Activated B cell treated with CpG ODN at 0.5 μM for 24 hours (primary cell): ENCODE data around the gene AOC3. TPM values are rescaled to one million over a fixed set of nuclear protein-coding genes. Genes with fewer than 3 reads are reported as not detected.
"Not testable (repeated sequence)": the region's sequence is repeated elsewhere in the genome, so short reads cannot be mapped to it uniquely, and the experiment has no call there.

Experiments used
- ATAC-seq: fragments of 200-7000 bp; cut with Tn5 transposase; one replicate; pipeline ENCODE4 v1.10.0; 2021; ENCODE audit warnings: low read depth, mild to moderate bottlenecking, moderate library complexity
- CTCF ChIA-PET: fragments of 350-600 bp; sonication (Branson Sonifier 250); formaldehyde crosslinking; loops from one replicate; lab custom pipeline; 2021; ENCODE audit warnings: antibody characterized with exemption; lab: Charles Lee
- POLR2A ChIA-PET: fragments of 350-600 bp; sonication (Branson Sonifier 250); formaldehyde crosslinking; loops from one replicate; lab custom pipeline; 2021; ENCODE audit warnings: antibody characterized with exemption; lab: Charles Lee
- DNase-seq: peaks from one replicate; pipeline ENCODE4 v3.0.0; 2022
- H3K27ac Mint-ChIP-seq: one replicate; pipeline ENCODE4 v1.8.0; 2020; ENCODE audit warnings: mixed read lengths
- H3K27me3 Mint-ChIP-seq: one replicate; pipeline ENCODE4 v1.8.0; 2021; ENCODE audit warnings: mixed read lengths
- H3K36me3 Mint-ChIP-seq: one replicate; pipeline ENCODE4 v1.8.0; 2021; ENCODE audit warnings: low read depth, mixed read lengths
- H3K4me1 Mint-ChIP-seq: one replicate; pipeline ENCODE4 v1.8.0; 2021; ENCODE audit warnings: mixed read lengths
- H3K4me3 Mint-ChIP-seq: one replicate; pipeline ENCODE4 v1.8.0; 2020; ENCODE audit warnings: mild to moderate bottlenecking, mixed read lengths
- H3K9me3 Mint-ChIP-seq: one replicate; pipeline ENCODE4 v1.8.0; 2020; ENCODE audit warnings: mixed read lengths
- CTCF ChIP-seq: fragments of 200-600 bp; IDR thresholded peaks from one replicate; pipeline ENCODE4 v1.8.0; 2022; ENCODE audit warnings: antibody characterized with exemption, mild to moderate bottlenecking
- intact Hi-C: fragments of 100-400 bp; cut with micrococcal nuclease; formaldehyde crosslinking; loops from one replicate; pipeline ENCODE4 v1.15.1; 2024
- total RNA-seq: library from RNA; stranded (reverse); gene quantifications from 2 replicates; pipeline ENCODE4 v1.2.3, GENCODE V29; 2022

The AOC3 gene
- total RNA-seq, 1 donor from 2014 or later = 1.4 TPM

GRCh38 chr17:42893359-42893758, 42.4 kb downstream of the AOC3 start:
- Mint-ChIP-seq H3K4me3 (no peak overlapping the region), H3K36me3 (no peaks in the 10 kb centered on the region), H3K9me3 (no peaks in the 10 kb centered on the region), H3K27ac (no peak overlapping the region), H3K27me3 (peaks cover 15% of the 10 kb centered on the region), H3K4me1 (no peaks in the 10 kb centered on the region)
- DNase-seq (no peak), ATAC-seq (no peak)
- ChIA-PET CTCF (no interaction called here), POLR2A (no interaction called here)
- intact Hi-C loops = no loop called here
- no peak for TF ChIP-seq CTCF

- no peaks in the 10 kb centered on the region for H3K4me1 Mint-ChIP-seq
- ChIA-PET CTCF (interaction anchor here (0.6 kb wide), 1 partner anchor 499 kb away, joined by 3 read pairs; no protein-coding TSS in a partner anchor), POLR2A (interaction anchor here (0.6 kb wide), 1 partner anchor 574 kb away, joined by 3 read pairs; no protein-coding TSS in a partner anchor)
- TF ChIP-seq CTCF = no peak
- no peak for ATAC-seq
- intact Hi-C loops = no loop called here
- no peaks in the 10 kb centered on the region for H3K9me3 Mint-ChIP-seq
- peaks cover 16% of the 10 kb centered on the region for H3K27me3 Mint-ChIP-seq
- no peak for DNase-seq
- H3K4me3 Mint-ChIP-seq = no peak overlapping the region
- H3K36me3 Mint-ChIP-seq = no peaks in the 10 kb centered on the region
- no peak overlapping the region for H3K27ac Mint-ChIP-seq
Measured at GRCh38 chr17:42894283-42895184, 43.5 kb downstream of the AOC3 start.

GRCh38 chr17:42895185-42895555, 44.2 kb downstream of the AOC3 start:
- Mint-ChIP-seq H3K9me3 (no peaks in the 10 kb centered on the region), H3K36me3 (no peaks in the 10 kb centered on the region), H3K27ac (no peak overlapping the region), H3K4me1 (no peaks in the 10 kb centered on the region), H3K4me3 (no peak overlapping the region), H3K27me3 (peaks cover 16% of the 10 kb centered on the region)
- intact Hi-C loops = no loop called here
- TF ChIP-seq CTCF = no peak
- no peak for DNase-seq
- POLR2A ChIA-PET = no interaction called here
- ATAC-seq = no peak
- CTCF ChIA-PET = interaction anchor here (0.6 kb wide), 1 partner anchor 498 kb away, joined by 3 read pairs; no protein-coding TSS in a partner anchor

GRCh38 chr17:42898147-42898811, 47.3 kb downstream of the AOC3 start:
- H3K9me3 Mint-ChIP-seq = no peaks in the 10 kb centered on the region
- H3K27me3 Mint-ChIP-seq = peaks cover 12% of the 10 kb centered on the region
- TF ChIP-seq CTCF = no peak
- ATAC-seq (no peak), DNase-seq (no peak)
- H3K4me3 Mint-ChIP-seq = no peak overlapping the region
- no peaks in the 10 kb centered on the region for H3K36me3 Mint-ChIP-seq
- POLR2A ChIA-PET = no interaction called here
- CTCF ChIA-PET = no interaction called here
- H3K27ac Mint-ChIP-seq = no peak overlapping the region
- no peaks in the 10 kb centered on the region for H3K4me1 Mint-ChIP-seq
- intact Hi-C loops = no loop called here

GRCh38 chr17:42899981-42900380, 49.0 kb downstream of the AOC3 start:
- ATAC-seq, H3K4me3 Mint-ChIP-seq, H3K4me1 Mint-ChIP-seq, H3K9me3 Mint-ChIP-seq, H3K27ac Mint-ChIP-seq, intact Hi-C loops, H3K36me3 Mint-ChIP-seq, DNase-seq, CTCF ChIA-PET, POLR2A ChIA-PET, H3K27me3 Mint-ChIP-seq: not testable (repeated sequence)
